ENCODE data around the gene FNDC3B. TPM values are rescaled to one million over a fixed set of nuclear protein-coding genes. Genes with fewer than 3 reads are reported as not detected.

The FNDC3B gene
- total and polyA plus RNA-seq, 2 donors (not counting 1 experiment from before 2014, with no cell fraction given), result 1.2 to 9.2 TPM

- H3K9me3 Mint-ChIP-seq (ENCODE audit: insufficient read depth), result no peaks in the 10 kb centered on the region
- no peak for ATAC-seq (ENCODE audit: low read depth)
- Histone ChIP-seq H4K20me1 (ENCODE audit: control insufficient read depth, insufficient read depth, low read length, poor library complexity, severe bottlenecking) (no peaks in the 10 kb centered on the region), H3K27ac (ENCODE audit: low read length in 2 of 2) (no peak overlapping the region), H2AFZ (ENCODE audit: insufficient read depth, low read depth, low read length, poor library complexity, severe bottlenecking) (no peak overlapping the region), H3K27me3 (replicated peaks in 1 of 4; ENCODE audit: control extremely low read depth in 1 of 4, control insufficient read depth in 3 of 4, insufficient read depth in 4 of 4, low read length in 3 of 4) (no peaks in the 10 kb centered on the region), H3K9ac (ENCODE audit: low read length) (no peak overlapping the region), H3K36me3 (replicated peaks in 1 of 2; ENCODE audit: control extremely low read depth in 1 of 2, control insufficient read depth in 1 of 2, extremely low read depth in 1 of 2, insufficient read depth in 2 of 2, low read length in 1 of 2) (no peaks in the 10 kb centered on the region), H3K79me2 (ENCODE audit: control insufficient read depth, insufficient read depth, low read length) (no peaks in the 10 kb centered on the region), H3K4me2 (replicated peaks; ENCODE audit: low read depth, low read length, poor library complexity, severe bottlenecking) (no peak overlapping the region), H3K4me3 (ENCODE audit: control extremely low read depth in 1 of 5, extremely low read depth in 1 of 5, insufficient read depth in 1 of 5, low read depth in 2 of 5, low read length in 4 of 5) (no peak overlapping the region), H3K9me3 (ENCODE audit: control extremely low read depth in 1 of 3, control insufficient read depth in 2 of 3, insufficient read depth in 1 of 3, low read length in 2 of 3) (no peaks in the 10 kb centered on the region), H3K4me1 (ENCODE audit: control insufficient read depth in 2 of 2, insufficient read depth in 2 of 2, low read length in 2 of 2) (no peaks in the 10 kb centered on the region)
- intact Hi-C loops (cut with micrococcal nuclease), result no loop called here
- TF ChIP-seq CTCF (IDR thresholded peaks at IDR 0.05), result no peak
- TF ChIP-seq EZH2 (IDR thresholded peaks at IDR 0.05; ENCODE audit: borderline replicate concordance, insufficient read depth, low read depth, low read length, poor library complexity, severe bottlenecking), result no peak
- no peaks in the 10 kb centered on the region for H3K27me3 Mint-ChIP-seq
- WGBS (ENCODE audit: insufficient coverage), result no CpG with 5 or more reads among the region's 8 CpGs
- ChIA-PET POLR2A (no interaction called here), CTCF (interaction anchor here (1.1 kb wide), 1 partner anchor 53 kb away, joined by 3 read pairs; no protein-coding TSS in a partner anchor)
- H3K27ac Mint-ChIP-seq, result no peak overlapping the region
- no peak for DNase-seq
- no peak overlapping the region for H3K4me3 Mint-ChIP-seq
- H3K4me1 Mint-ChIP-seq, result no peaks in the 10 kb centered on the region
These were observed 240.6 kb downstream of the FNDC3B start for GRCh38 chr3:172279974-172280373.

- H3K27ac Mint-ChIP-seq, result no peak overlapping the region
- no peak for TF ChIP-seq CTCF (IDR thresholded peaks at IDR 0.05)
- no peak for TF ChIP-seq EZH2 (IDR thresholded peaks at IDR 0.05; ENCODE audit: borderline replicate concordance, insufficient read depth, low read depth, low read length, poor library complexity, severe bottlenecking)
- no peak for DNase-seq
- H3K9ac ChIP-seq (ENCODE audit: low read length), result no peak overlapping the region
- no peaks in the 10 kb centered on the region for H3K36me3 ChIP-seq (replicated peaks in 1 of 2; ENCODE audit: control extremely low read depth in 1 of 2, control insufficient read depth in 1 of 2, extremely low read depth in 1 of 2, insufficient read depth in 2 of 2, low read length in 1 of 2)
- H3K4me3 Mint-ChIP-seq, result no peak overlapping the region
- H3K4me2 ChIP-seq (replicated peaks; ENCODE audit: low read depth, low read length, poor library complexity, severe bottlenecking), result no peak overlapping the region
- no peak overlapping the region for H2AFZ ChIP-seq (ENCODE audit: insufficient read depth, low read depth, low read length, poor library complexity, severe bottlenecking)
- no peaks in the 10 kb centered on the region for H3K79me2 ChIP-seq (ENCODE audit: control insufficient read depth, insufficient read depth, low read length)
- ATAC-seq (ENCODE audit: low read depth), result no peak
- H3K9me3 Mint-ChIP-seq (ENCODE audit: insufficient read depth), result no peaks in the 10 kb centered on the region
- WGBS (ENCODE audit: insufficient coverage), result no CpG with 5 or more reads among the region's 1 CpG
- H3K27me3 Mint-ChIP-seq, result no peaks in the 10 kb centered on the region
- POLR2A ChIA-PET, result no interaction called here
- no peaks in the 10 kb centered on the region for H4K20me1 ChIP-seq (ENCODE audit: control insufficient read depth, insufficient read depth, low read length, poor library complexity, severe bottlenecking)
- no peaks in the 10 kb centered on the region for H3K4me1 Mint-ChIP-seq
- H3K27me3 ChIP-seq (replicated peaks in 1 of 4; ENCODE audit: control extremely low read depth in 1 of 4, control insufficient read depth in 3 of 4, insufficient read depth in 4 of 4, low read length in 3 of 4), result no peaks in the 10 kb centered on the region
- H3K4me1 ChIP-seq (ENCODE audit: control insufficient read depth in 2 of 2, insufficient read depth in 2 of 2, low read length in 2 of 2), result no peaks in the 10 kb centered on the region
- H3K27ac ChIP-seq (ENCODE audit: low read length in 2 of 2), result no peak overlapping the region
- CTCF ChIA-PET, result interaction anchor here (1.1 kb wide), 1 partner anchor 52 kb away, joined by 3 read pairs; no protein-coding TSS in a partner anchor
- intact Hi-C loops (cut with micrococcal nuclease), result no loop called here
- H3K4me3 ChIP-seq (ENCODE audit: control extremely low read depth in 1 of 5, extremely low read depth in 1 of 5, insufficient read depth in 1 of 5, low read depth in 2 of 5, low read length in 4 of 5), result no peak overlapping the region
- no peaks in the 10 kb centered on the region for H3K9me3 ChIP-seq (ENCODE audit: control extremely low read depth in 1 of 3, control insufficient read depth in 2 of 3, insufficient read depth in 1 of 3, low read length in 2 of 3)
These were observed 241.2 kb downstream of the FNDC3B start for GRCh38 chr3:172280406-172281051.

All from B cell (primary cell).